Vagina (tissue), 2 donors: ENCODE results near the gene SOCS1.

Experiments used
- CTCF ChIP-seq, 3 experiments: fragments of 450-650 bp in 2 of 3; fragments of 200-600 bp in 1 of 3; sonication (generic) in 1 of 3; IDR thresholded peaks; one replicate each; pipeline ENCODE4 v1.5.1; 2017 to 2019; ENCODE audit warnings: antibody characterized with exemption in 3 of 3, mild to moderate bottlenecking in 2 of 3, moderate library complexity in 2 of 3
- POLR2A ChIP-seq, 2 donors: fragments of 450-650 bp; IDR thresholded peaks; one replicate each; pipeline ENCODE4 v1.6.1; 2017; ENCODE audit warnings: antibody characterized with exemption in 2 of 2, mild to moderate bottlenecking in 2 of 2, moderate library complexity in 2 of 2
- POLR2AphosphoS5 ChIP-seq, 2 donors: sonication (generic); formaldehyde crosslinking; IDR thresholded peaks; one replicate each; pipeline ENCODE4 v1.9.0; 2017; ENCODE audit warnings: antibody characterized with exemption in 2 of 2, mild to moderate bottlenecking in 2 of 2, low read depth in 1 of 2; ENCODE audit not compliant: insufficient read depth in 1 of 2

- TF ChIP-seq CTCF (IDR thresholded peaks at IDR 0.05) = no peak
- TF ChIP-seq POLR2A (IDR thresholded peaks at IDR 0.05) = no peak
- no peak for TF ChIP-seq POLR2AphosphoS5 (IDR thresholded peaks at IDR 0.05; ENCODE audit: insufficient read depth in 1 of 2, low read depth in 1 of 2)
These were observed 34.3 kb upstream of the SOCS1 start for GRCh38 chr16:11290102-11290893.
